Uterus (tissue), 4 donors: Measurements from ENCODE around the gene DNASE2. TPM values are rescaled to one million over a fixed set of nuclear protein-coding genes. Genes with fewer than 3 reads are reported as not detected.
"Not testable (repeated sequence)": the region's sequence is repeated elsewhere in the genome, so short reads cannot be mapped to it uniquely, and the experiment has no call there.

Experiments used
- DNase-seq, 2 donors: peaks; one replicate each; pipeline ENCODE4 v3.0.0-alpha.2; 2019 to 2020
- H3K27ac ChIP-seq, 2 donors: fragments of 200-600 bp; sonication (generic); 1 replicate in 1 of 2; 2 replicates in 1 of 2; pipeline ENCODE4 v1.5.1; 2016 to 2018
- H3K27me3 ChIP-seq, 2 donors: fragments of 200-600 bp; sonication (generic); one replicate each; pipeline ENCODE4 v1.5.1; 2018 to 2019; ENCODE audit warnings: control low read depth in 1 of 2
- H3K36me3 ChIP-seq, 2 donors: fragments of 200-600 bp; sonication (generic); one replicate each; pipeline ENCODE4 v1.5.1; 2019; ENCODE audit warnings: control low read depth in 1 of 2
- H3K4me1 ChIP-seq, 2 donors: fragments of 200-600 bp; sonication (generic); one replicate each; pipeline ENCODE4 v1.5.1; 2018 to 2019; ENCODE audit warnings: control low read depth in 1 of 2
- H3K4me3 ChIP-seq, 2 donors: fragments of 200-600 bp; sonication (generic); 1 replicate in 1 of 2; 2 replicates in 1 of 2; pipeline ENCODE4 v1.5.1; 2018 to 2019; ENCODE audit warnings: mild to moderate bottlenecking in 1 of 2
- H3K9me3 ChIP-seq, 2 donors: fragments of 200-600 bp; sonication (generic); one replicate each; pipeline ENCODE4 v1.5.1; 2019; ENCODE audit warnings: control low read depth in 1 of 2
- CTCF ChIP-seq, 4 experiments: fragments of 200-600 bp in 2 of 4; fragments of 450-650 bp in 2 of 4; sonication (generic) in 2 of 4; IDR thresholded peaks; one replicate each; pipeline ENCODE4 v1.5.1; 2016 to 2019; ENCODE audit warnings: antibody characterized with exemption in 4 of 4, mild to moderate bottlenecking in 2 of 4, moderate library complexity in 1 of 4
- POLR2A ChIP-seq, 2 donors: fragments of 450-650 bp; IDR thresholded peaks; one replicate each; pipeline ENCODE4 v1.6.1; 2016; ENCODE audit warnings: antibody characterized with exemption in 2 of 2, mild to moderate bottlenecking in 1 of 2, moderate library complexity in 1 of 2
- intact Hi-C: fragments of 100-400 bp; cut with DNase I; formaldehyde crosslinking; loops from one replicate; pipeline ENCODE4 v1.15.1; 2023; ENCODE audit warnings: low total_unique reads
- total RNA-seq, 4 donors: library from RNA; depleted of rRNA in 3 of 4; stranded (reverse); fragments of >200 nt in 3 of 4; gene quantifications; one replicate each; pipeline versions ENCODE4 v1.1.0 to v1.2.4, GENCODE V29; 2014 to 2023
- donor health status: DM: yes; HTN: yes; CAD: no.

The DNASE2 gene
- total RNA-seq, 4 donors from 2014 or later: 19.0 to 65.8 (median 31.0) TPM

GRCh38 chr19:12890787-12891552 lies 9.7 kb upstream of the DNASE2 start, which contains the start of gene GCDH:
Gene GCDH (plus strand): TSS chr19:12891160. CDS start chr19:12891305, 145 bp downstream.
- TF ChIP-seq POLR2A (IDR thresholded peaks at IDR 0.05): peak; percentile 17 to 64
- TF ChIP-seq CTCF (IDR thresholded peaks at IDR 0.05): peak in 1 of 4 experiments; percentile 34

GRCh38 chr19:12890299-12890786 lies 9.1 kb upstream of the DNASE2 start:
- Histone ChIP-seq H3K27ac (peak overlapping the region in 1 of 2 donors; percentile 79), H3K4me1 (peaks cover 0 to 12% of the 10 kb centered on the region in 2 donors)
- H3K9me3 ChIP-seq, DNase-seq, H3K27me3 ChIP-seq, H3K4me3 ChIP-seq, intact Hi-C loops, H3K36me3 ChIP-seq: not testable (repeated sequence)

More at GRCh38 chr19:12890787-12891552, 9.7 kb upstream of the DNASE2 start, which contains the start of gene GCDH:
- Histone ChIP-seq H3K9me3 (no peaks in the 10 kb centered on the region), H3K4me1 (peaks cover 0 to 6% of the 10 kb centered on the region in 2 donors), H3K27me3 (peaks cover 0 to 2% of the 10 kb centered on the region in 2 donors), H3K4me3 (peak within 1 kb of the TSS; percentile 92 to 94), H3K27ac (peak within 1 kb of the TSS; percentile 61 to 85), H3K36me3 (no peaks in the 10 kb centered on the region)
- intact Hi-C loops: no loop called here
- peak; percentile 95 to 98 for DNase-seq

GRCh38 chr19:12888006-12888603 lies 6.9 kb upstream of the DNASE2 start:
- Histone ChIP-seq H3K27me3 (peaks cover 15 to 17% of the 10 kb centered on the region in 2 donors), H3K36me3 (no peaks in the 10 kb centered on the region), H3K4me3 (no peak overlapping the region), H3K9me3 (peaks cover 0 to 10% of the 10 kb centered on the region in 2 donors), H3K27ac (no peak overlapping the region), H3K4me1 (peaks cover 0 to 15% of the 10 kb centered on the region in 2 donors)
- no peak for TF ChIP-seq CTCF (IDR thresholded peaks at IDR 0.05)
- no peak for TF ChIP-seq POLR2A (IDR thresholded peaks at IDR 0.05)
- no peak for DNase-seq
- intact Hi-C loops: no loop called here

GRCh38 chr19:12886969-12887747 lies 5.9 kb upstream of the DNASE2 start, which contains the start of gene KLF1:
Gene KLF1 (minus strand): TSS chr19:12887201. CDS start chr19:12887140, 61 bp downstream.
- no peak within 1 kb of the TSS for H3K27ac ChIP-seq
- TF ChIP-seq POLR2A (IDR thresholded peaks at IDR 0.05) (no peak), CTCF (IDR thresholded peaks at IDR 0.05) (no peak)
- intact Hi-C loops: no loop called here
- peaks cover 0 to 10% of the 10 kb centered on the region in 2 donors for H3K9me3 ChIP-seq
- H3K4me3 ChIP-seq: no peak within 1 kb of the TSS
- H3K4me1 ChIP-seq: peaks cover 0 to 15% of the 10 kb centered on the region in 2 donors
- DNase-seq: no peak
- peaks cover 15 to 17% of the 10 kb centered on the region in 2 donors for H3K27me3 ChIP-seq
- no peaks in the 10 kb centered on the region for H3K36me3 ChIP-seq

- no peak for DNase-seq
- Histone ChIP-seq H3K27me3 (peaks cover 15 to 17% of the 10 kb centered on the region in 2 donors), H3K9me3 (peaks cover 0 to 10% of the 10 kb centered on the region in 2 donors), H3K4me1 (peaks cover 0 to 11% of the 10 kb centered on the region in 2 donors), H3K4me3 (no peak overlapping the region), H3K27ac (no peak overlapping the region), H3K36me3 (no peaks in the 10 kb centered on the region)
- TF ChIP-seq POLR2A (IDR thresholded peaks at IDR 0.05) (no peak), CTCF (IDR thresholded peaks at IDR 0.05) (no peak)
- intact Hi-C loops: no loop called here
These were observed 5.4 kb upstream of the DNASE2 start for GRCh38 chr19:12886651-12886968.
